ENCODE results near the gene BTG2. TPM values are rescaled to one million over a fixed set of nuclear protein-coding genes. Genes with fewer than 3 reads are reported as not detected.

The BTG2 gene
- total RNA-seq, 1 donor from 2014 or later: 110 TPM

DNA sequence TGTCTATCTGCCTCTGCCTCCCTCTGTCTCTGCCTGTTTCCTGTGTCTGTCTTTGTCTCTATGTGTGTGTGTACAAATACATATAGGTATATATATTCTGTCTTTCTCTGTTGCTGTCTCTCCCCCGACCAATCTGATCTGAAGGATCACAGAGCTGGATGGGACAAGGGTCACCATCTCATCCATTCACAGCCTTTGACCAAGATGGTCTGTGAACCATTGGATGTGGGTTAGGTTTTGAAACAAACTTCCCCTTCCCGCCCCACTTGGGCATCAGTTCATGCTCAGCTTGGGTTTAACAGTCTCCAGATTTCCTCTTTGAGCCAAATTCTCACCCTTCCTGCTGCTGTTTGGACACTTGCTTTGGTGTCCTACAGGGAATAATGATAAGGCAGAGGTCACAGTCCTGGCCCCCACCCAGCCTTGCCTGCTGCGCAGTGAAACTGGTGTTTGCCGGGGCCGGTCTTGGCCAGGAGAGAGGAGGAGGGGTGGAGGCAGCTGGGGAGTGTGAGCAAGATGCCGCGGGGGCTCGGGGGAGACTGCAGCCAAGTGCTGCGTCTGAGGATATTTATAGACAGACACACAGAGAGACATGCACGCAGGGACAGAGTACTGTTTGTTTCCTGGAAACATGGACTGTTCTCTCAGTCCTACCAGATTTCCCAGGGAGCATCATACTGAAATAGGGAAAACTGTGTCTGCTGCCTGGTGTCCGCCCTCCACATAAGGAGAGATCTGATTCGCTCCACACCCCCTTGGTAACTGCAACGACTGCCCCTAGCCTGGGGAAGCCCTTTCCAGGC lies 27.0 kb upstream of the BTG2 start:
- Mint-ChIP-seq H3K36me3 (ENCODE audit: insufficient read depth) (no peaks in the 10 kb centered on the region), H3K4me3 (ENCODE audit: low read depth) (no peak overlapping the region), H3K27ac (peak overlapping the region; percentile 73), H3K9me3 (ENCODE audit: low read depth) (no peaks in the 10 kb centered on the region), H3K27me3 (no peaks in the 10 kb centered on the region), H3K4me1 (ENCODE audit: low read depth) (peaks cover 56% of the 10 kb centered on the region)
- TF ChIP-seq, protein P1, sequence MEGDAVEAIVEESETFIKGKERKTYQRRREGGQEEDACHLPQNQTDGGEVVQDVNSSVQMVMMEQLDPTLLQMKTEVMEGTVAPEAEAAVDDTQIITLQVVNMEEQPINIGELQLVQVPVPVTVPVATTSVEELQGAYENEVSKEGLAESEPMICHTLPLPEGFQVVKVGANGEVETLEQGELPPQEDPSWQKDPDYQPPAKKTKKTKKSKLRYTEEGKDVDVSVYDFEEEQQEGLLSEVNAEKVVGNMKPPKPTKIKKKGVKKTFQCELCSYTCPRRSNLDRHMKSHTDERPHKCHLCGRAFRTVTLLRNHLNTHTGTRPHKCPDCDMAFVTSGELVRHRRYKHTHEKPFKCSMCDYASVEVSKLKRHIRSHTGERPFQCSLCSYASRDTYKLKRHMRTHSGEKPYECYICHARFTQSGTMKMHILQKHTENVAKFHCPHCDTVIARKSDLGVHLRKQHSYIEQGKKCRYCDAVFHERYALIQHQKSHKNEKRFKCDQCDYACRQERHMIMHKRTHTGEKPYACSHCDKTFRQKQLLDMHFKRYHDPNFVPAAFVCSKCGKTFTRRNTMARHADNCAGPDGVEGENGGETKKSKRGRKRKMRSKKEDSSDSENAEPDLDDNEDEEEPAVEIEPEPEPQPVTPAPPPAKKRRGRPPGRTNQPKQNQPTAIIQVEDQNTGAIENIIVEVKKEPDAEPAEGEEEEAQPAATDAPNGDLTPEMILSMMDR (IDR thresholded peaks at IDR 0.05; ENCODE audit: unreplicated experiment): no peak
- DNase-seq (ENCODE audit: low spot score, unreplicated experiment): no peak

- Mint-ChIP-seq H3K4me3 (ENCODE audit: low read depth) (no peak overlapping the region), H3K27ac (peak overlapping the region; percentile 73), H3K36me3 (ENCODE audit: insufficient read depth) (no peaks in the 10 kb centered on the region), H3K27me3 (no peaks in the 10 kb centered on the region), H3K9me3 (ENCODE audit: low read depth) (no peaks in the 10 kb centered on the region), H3K4me1 (ENCODE audit: low read depth) (peaks cover 51% of the 10 kb centered on the region)
- TF ChIP-seq, protein P1 (IDR thresholded peaks at IDR 0.05; ENCODE audit: unreplicated experiment): no peak
- no peak for DNase-seq (ENCODE audit: low spot score, unreplicated experiment)
Observed at GRCh38 chr1:203278885-203279406, 26.4 kb upstream of the BTG2 start.

GRCh38 chr1:203280061-203280460 lies 25.3 kb upstream of the BTG2 start:
- Mint-ChIP-seq H3K4me3 (ENCODE audit: low read depth) (no peak overlapping the region), H3K9me3 (ENCODE audit: low read depth) (no peaks in the 10 kb centered on the region), H3K27me3 (no peaks in the 10 kb centered on the region), H3K27ac (no peak overlapping the region), H3K4me1 (ENCODE audit: low read depth) (peaks cover 55% of the 10 kb centered on the region), H3K36me3 (ENCODE audit: insufficient read depth) (no peaks in the 10 kb centered on the region)
- TF ChIP-seq, protein P1 (IDR thresholded peaks at IDR 0.05; ENCODE audit: unreplicated experiment): no peak
- no peak for DNase-seq (ENCODE audit: low spot score, unreplicated experiment)

DNA sequence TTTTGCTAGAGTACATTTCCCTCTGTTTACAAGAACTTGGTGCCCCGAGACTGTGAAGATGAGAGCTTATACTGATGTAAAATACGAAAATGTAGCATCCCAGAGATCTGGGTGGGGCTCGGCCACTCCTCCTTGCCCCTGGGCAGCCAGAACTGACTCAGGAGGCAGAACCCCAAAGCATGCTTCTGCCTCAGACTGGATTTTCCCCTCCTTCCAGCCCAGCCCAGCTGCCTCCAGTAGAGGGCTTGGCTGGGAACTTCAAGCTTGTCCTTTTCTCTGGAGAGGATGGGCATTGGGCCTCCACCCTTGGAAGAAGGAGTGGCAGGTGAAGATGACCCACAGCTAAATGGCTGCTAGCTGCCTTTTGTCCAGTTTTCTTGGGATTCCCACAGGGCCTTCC lies 24.3 kb upstream of the BTG2 start:
- TF ChIP-seq, protein P1 (IDR thresholded peaks at IDR 0.05; ENCODE audit: unreplicated experiment): no peak
- Mint-ChIP-seq H3K4me3 (ENCODE audit: low read depth) (no peak overlapping the region), H3K27ac (no peak overlapping the region), H3K36me3 (ENCODE audit: insufficient read depth) (no peaks in the 10 kb centered on the region), H3K27me3 (no peaks in the 10 kb centered on the region), H3K9me3 (ENCODE audit: low read depth) (no peaks in the 10 kb centered on the region), H3K4me1 (ENCODE audit: low read depth) (peaks cover 51% of the 10 kb centered on the region)
- DNase-seq (ENCODE audit: low spot score, unreplicated experiment): no peak

DNA sequence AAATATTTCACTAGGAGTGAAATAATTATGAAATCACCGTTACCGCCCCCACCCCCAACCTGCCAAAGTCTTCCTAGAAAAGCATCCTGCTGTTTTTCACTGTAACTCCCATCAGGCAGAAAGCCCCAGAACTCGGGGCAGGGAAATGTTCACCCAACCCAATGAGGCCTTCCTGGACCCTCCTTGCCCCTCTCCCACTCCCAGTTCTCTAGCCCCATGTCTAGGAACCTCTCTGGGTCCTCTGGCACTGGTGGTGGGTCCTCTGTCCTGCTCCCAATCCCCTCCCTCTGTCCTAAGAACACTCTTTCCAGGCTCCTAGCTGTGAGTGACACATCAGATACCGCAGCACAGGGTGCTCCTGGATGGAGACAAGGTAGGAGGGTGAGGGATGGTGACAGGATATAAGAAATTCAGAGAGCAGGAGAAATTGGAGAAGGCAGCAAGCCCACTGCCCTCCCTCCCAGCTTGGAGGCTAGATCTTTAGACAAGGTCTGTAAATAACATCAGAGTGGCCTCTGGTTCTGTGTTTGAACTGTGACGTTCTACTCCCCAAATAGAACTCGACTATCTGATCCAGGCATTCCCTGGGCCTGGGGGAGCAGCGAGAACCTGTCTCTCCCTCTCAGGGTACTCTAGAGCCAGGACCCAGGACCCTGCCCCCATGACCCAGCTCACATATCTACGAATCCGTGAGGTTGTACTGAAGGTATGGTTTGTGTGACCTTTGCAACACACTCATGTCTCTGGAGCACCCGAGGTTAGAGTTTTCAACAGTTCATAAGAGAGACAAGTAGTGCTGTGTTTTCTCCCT lies 23.3 kb upstream of the BTG2 start:
- Mint-ChIP-seq H3K4me1 (ENCODE audit: low read depth) (peaks cover 62% of the 10 kb centered on the region), H3K36me3 (ENCODE audit: insufficient read depth) (no peaks in the 10 kb centered on the region), H3K4me3 (ENCODE audit: low read depth) (peak overlapping the region; percentile 50), H3K9me3 (ENCODE audit: low read depth) (no peaks in the 10 kb centered on the region), H3K27ac (peak overlapping the region; percentile 97), H3K27me3 (no peaks in the 10 kb centered on the region)
- TF ChIP-seq, protein P1 (IDR thresholded peaks at IDR 0.05; ENCODE audit: unreplicated experiment): no peak
- no peak for DNase-seq (ENCODE audit: low spot score, unreplicated experiment)

Data from progenitor cell of endocrine pancreas (in vitro differentiated cells).